Measurements from ENCODE around the gene HORMAD2.

The HORMAD2 gene

GRCh38 chr22:30113494-30113893, 33.2 kb downstream of the HORMAD2 start:
- DNase-seq: no peak

GRCh38 chr22:30114361-30114760, 34.1 kb downstream of the HORMAD2 start:
- no peak for DNase-seq

GRCh38 chr22:30115705-30116104, 35.4 kb downstream of the HORMAD2 start:
- DNase-seq: no peak

GRCh38 chr22:30116362-30117117, 36.3 kb downstream of the HORMAD2 start:
- no peak for DNase-seq

DNA sequence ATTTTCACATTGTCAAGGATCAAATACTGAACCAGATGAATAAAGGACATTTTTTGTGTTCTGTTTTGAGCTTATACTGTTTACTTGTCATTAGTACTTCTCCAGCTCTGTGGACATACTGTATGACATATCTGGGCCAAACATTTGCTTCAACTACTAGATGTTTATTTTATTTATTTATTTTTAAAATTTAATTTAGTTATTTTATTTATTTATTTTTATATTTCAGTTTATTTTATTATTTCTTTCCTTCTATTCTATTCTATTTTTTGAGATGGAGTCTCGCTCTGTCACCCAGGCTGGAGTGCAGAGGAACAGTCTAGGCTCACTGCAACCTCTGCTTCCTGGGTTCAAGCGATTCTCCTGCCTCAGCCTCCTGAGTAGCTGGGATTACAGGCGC, 37.0 kb downstream of the HORMAD2 start:
- no peak for DNase-seq

DNA sequence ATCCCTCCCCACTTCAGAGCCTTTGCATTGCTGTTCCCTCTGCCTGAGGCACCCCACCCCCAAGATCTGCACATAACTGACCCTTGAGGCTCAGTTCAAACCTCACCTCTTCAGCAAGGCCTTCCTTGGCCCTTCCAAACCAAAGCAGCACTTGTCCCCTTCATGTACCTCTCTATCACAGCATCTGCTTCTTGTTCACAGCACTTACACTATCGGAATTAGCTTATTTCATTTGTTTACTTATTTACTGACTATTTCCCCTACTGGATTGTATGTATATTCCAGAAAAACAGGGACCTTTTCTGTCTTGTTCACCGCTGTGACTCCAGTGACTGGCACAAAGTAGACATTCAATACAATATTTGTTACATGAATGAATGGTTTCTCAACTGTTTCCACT, 38.0 kb downstream of the HORMAD2 start:
- no peak for DNase-seq

DNA sequence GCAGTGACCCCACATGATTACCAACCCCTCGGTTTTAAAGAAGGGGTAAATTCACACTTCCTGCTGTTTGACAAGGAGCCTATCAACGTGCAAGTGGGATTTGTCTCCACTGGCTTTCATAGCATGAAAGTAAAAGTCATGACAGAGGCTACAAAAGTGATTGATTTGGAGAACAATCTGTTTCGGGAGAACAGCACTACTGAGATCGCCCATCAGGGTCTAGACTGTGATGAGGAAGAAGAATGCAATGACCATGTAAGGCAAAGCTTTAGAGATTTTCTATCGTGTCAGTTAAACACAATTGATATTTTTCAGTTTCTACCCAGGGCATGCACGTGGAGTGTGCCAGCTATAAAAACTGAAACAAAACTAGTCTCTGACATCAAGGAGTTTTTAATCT, 41.7 kb downstream of the HORMAD2 start:
- DNase-seq: no peak

GRCh38 chr22:30123463-30123862, 43.2 kb downstream of the HORMAD2 start:
- no peak for DNase-seq

- no peak for DNase-seq
Observed at GRCh38 chr22:30127749-30128166, 47.5 kb downstream of the HORMAD2 start.

- DNase-seq: no peak
Observed at GRCh38 chr22:30128511-30128910, 48.2 kb downstream of the HORMAD2 start.

DNA sequence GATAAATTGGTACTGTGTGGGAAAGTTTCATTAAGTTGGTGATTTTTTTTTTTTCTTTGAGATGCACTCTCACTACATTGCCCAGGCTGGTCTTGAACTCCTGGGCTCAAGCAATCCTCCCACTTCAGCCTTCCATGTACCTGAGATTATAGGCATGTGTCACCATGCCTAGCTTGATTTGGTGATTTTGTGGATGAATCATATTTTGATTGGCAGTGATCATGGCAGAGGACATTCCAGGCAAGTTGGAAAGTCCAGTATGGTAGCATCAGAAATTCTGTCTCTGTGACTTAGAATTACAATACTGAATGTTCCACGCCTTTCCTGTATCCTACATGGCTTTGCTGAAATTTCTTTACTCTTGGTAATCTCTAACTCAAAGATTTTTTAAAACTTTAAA, 49.4 kb downstream of the HORMAD2 start:
- no peak for DNase-seq

- DNase-seq: no peak
Observed at GRCh38 chr22:30132290-30132996, 52.2 kb downstream of the HORMAD2 start.

- DNase-seq: no peak
Observed at GRCh38 chr22:30140414-30140813, 60.1 kb downstream of the HORMAD2 start.

DNA sequence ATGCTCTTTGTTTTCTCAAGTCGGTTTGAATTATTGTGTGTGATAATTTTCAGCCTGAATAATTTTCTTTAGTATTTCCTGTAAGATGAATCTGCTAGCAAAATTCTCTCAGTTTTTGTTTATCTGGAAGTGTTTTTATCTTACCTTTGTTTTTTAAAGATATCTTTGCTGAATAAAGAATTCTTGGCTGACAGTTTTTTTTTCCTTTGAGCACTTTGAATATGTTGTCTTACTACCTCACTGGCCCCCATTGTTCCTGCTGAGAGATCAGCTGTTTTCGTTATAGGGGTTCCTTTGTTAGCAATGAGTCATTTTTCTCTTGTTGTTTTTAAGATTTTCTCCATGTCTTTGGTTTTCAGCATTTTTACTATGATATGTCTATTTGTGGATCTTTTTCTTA, 63.0 kb downstream of the HORMAD2 start:
- no peak for DNase-seq

DNA sequence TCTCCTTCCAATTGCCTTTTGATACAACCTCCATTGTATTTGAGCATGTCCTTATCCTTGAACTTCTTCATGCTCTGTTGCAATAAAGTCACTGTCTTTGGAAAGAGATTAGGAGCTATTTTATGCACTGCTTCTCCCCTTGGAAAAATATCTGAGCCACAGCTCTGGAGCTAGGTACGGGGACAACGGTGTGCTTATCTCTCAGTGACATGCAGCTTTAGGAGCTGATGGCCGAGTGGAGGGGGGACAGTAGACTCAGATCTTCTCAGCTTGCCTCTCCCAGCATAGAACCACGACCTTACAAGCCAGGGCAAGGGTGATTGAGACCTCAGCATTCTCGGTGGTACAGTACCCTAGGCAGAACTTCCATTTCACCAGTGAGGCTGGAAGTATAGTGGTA, 64.1 kb downstream of the HORMAD2 start:
- no peak for DNase-seq

DNA sequence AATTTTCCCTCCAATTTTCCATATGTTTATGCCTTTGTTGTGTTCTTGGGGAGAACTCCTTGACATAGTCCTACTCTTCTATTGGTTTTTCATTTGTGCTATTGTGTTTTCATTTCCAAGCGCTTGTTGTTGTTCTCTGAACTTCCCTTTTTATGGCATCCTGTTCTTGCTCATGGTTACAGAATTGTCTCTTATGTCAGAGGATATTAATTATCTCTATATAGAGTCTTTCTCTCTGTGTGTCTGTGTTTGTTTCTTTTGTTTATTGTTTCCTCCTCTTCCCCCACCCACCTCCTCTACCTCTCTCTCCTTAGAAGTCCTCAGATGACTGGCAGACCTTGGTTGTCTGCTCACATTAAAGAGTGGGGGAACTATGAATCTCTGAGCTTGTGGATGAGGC, 69.9 kb downstream of the HORMAD2 start:
- DNase-seq: no peak

DNA sequence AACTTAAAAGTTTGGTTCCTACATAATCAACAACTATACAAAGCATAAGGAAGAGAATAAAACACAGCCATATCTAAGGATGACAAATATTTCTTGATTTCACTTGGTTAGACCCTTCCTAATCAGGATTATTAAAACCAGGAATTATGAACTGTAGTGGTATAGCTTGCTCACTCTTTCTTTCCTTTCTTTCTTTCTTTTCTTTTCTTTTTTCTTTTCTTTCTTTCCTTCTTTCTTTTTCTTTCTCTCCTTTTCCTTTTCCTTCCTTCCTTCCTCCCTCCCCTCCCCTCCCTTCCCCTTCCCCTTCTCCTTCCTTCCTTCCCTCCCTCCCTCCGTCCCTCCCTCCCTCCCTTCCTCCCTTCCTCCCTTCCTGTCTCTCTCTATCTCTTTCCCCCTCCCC, 78.0 kb downstream of the HORMAD2 start:
- no peak for DNase-seq

- no peak for DNase-seq
Observed at GRCh38 chr22:30158744-30159500, 78.7 kb downstream of the HORMAD2 start.

- DNase-seq: no peak
Observed at GRCh38 chr22:30159561-30160353, 79.5 kb downstream of the HORMAD2 start.

DNA sequence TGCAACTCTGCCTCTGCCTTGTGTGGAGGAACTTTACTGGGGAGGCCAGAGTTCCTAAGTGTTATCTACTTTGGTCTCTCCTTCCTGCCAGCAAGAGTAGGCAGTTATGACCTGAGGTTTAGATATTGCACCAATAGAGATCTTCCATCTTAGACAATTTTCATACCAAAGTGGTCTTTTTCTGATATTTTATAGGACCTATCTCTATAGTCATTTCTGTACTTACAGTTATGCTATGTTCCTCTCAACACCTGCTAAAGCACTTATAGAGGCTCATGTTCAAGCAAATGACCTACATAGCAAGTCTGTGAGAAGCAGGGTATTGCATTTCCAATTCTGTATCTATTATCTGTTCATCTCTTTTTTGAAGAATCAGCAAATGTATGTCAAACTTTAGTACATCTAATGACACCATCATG, 80.8 kb downstream of the HORMAD2 start:
- DNase-seq: peak; percentile 6

- DNase-seq: no peak
Observed at GRCh38 chr22:30167296-30167695, 87.0 kb downstream of the HORMAD2 start.

DNA sequence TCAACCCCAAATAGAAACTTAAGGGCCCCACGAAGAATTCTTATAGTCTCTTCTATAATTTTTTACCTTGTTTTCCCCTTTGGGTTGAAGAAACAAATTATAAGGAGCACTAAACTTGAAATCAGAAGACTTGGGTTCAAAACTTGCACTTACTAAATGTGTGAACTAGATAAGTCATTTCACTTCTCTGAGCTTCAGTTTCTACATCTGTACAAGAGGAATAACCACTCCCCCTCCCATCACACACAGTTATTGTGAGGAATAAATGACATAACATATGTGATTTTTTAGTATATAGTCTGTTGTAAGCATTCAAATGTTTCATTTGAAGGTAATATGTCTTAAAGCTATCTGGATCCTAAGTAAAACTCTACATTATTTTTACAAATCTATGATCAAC, 87.5 kb downstream of the HORMAD2 start:
- no peak for DNase-seq

GRCh38 chr22:30169002-30169401, 88.7 kb downstream of the HORMAD2 start:
- DNase-seq: peak; percentile 47
